Ovary (tissue), 9 donors: Measurements from ENCODE around the gene INPP5A. TPM values are rescaled to one million over a fixed set of nuclear protein-coding genes. Genes with fewer than 3 reads are reported as not detected.

ENCODE experiments used
- DNase-seq, 5 donors: peaks; one replicate each; pipeline ENCODE4 v3.0.0-alpha.2; 2019 to 2020
- H3K27ac ChIP-seq, 2 donors: fragments of 200-600 bp; one replicate each; pipeline versions ENCODE4 v1.5.1 to v1.8.0; 2019 to 2022
- H3K27me3 ChIP-seq: fragments of 200-600 bp; one replicate; pipeline ENCODE4 v1.8.0; 2022
- H3K36me3 ChIP-seq: fragments of 200-600 bp; sonication (generic); one replicate; pipeline ENCODE4 v1.5.1; 2019
- H3K4me1 ChIP-seq: one replicate; pipeline ENCODE4 v1.8.1; 2013; ENCODE audit warnings: mild to moderate bottlenecking, moderate library complexity; ENCODE audit not compliant: insufficient read depth
- H3K4me3 ChIP-seq: fragments of 200-600 bp; sonication (generic); one replicate; pipeline ENCODE4 v1.5.1; 2017
- H3K9me3 ChIP-seq, 2 donors: fragments of 200-600 bp in 1 of 2; sonication (generic) in 1 of 2; one replicate each; pipeline versions ENCODE4 v1.5.1 to v1.8.1; 2013 to 2019; ENCODE audit warnings: mild to moderate bottlenecking in 1 of 2, moderate library complexity in 1 of 2
- CTCF ChIP-seq, 3 donors: fragments of 450-650 bp in 2 of 3; fragments of 200-600 bp in 1 of 3; IDR thresholded peaks; one replicate each; pipeline versions ENCODE4 v1.5.1 to v1.8.0; 2016 to 2022; ENCODE audit warnings: antibody characterized with exemption in 3 of 3, mild to moderate bottlenecking in 1 of 3
- EP300 ChIP-seq: sonication (generic); formaldehyde crosslinking; IDR thresholded peaks from one replicate; pipeline ENCODE4 v1.6.1; 2017; ENCODE audit warnings: antibody characterized with exemption
- POLR2A ChIP-seq: fragments of 450-650 bp; IDR thresholded peaks from one replicate; pipeline ENCODE4 v1.6.1; 2017; ENCODE audit warnings: antibody characterized with exemption, mild to moderate bottlenecking, moderate library complexity
- WGBS, 3 donors: extraction: QIAGEN DNeasy Blood & Tissue Kit in 1 of 3; methylation state at CpG; one replicate each; pipeline versions ENCODE4 v1.1.5 to v1.1.7; 2013 to 2017; 5-methylcytosine and 5-hydroxymethylcytosine counted together
- intact Hi-C, 4 donors: fragments of 100-400 bp; cut with DNase I; formaldehyde crosslinking; loops; one replicate each; pipeline versions ENCODE4 v1.11.0 to v1.15.1; 2022 to 2023
- polyA plus RNA-seq, 2 donors: library from polyadenylated mRNA; stranded (reverse); fragments of 200-250 nt in 1 of 2; fragments of 350-450 nt in 1 of 2; fragmentation: Illumina TruSeq in 1 of 2; extraction: RNeasy Lipid Tissue Mini Kit (QIAGEN cat#74804) in 1 of 2; gene quantifications; one replicate each; pipeline ENCODE4 v1.2.3, GENCODE V29; 2013 to 2014
- total RNA-seq, 7 donors: library from RNA; depleted of rRNA in 2 of 7; stranded (reverse); fragments of >200 nt in 2 of 7; fragmentation: NEBNext Ultra II Directional in 3 of 7; extraction: Animal tissue kit (Norgen Biotek cat#: 25700) in 3 of 7; gene quantifications; one replicate each; pipeline versions ENCODE4 v1.1.0 to v1.2.4, GENCODE V29; 2016 to 2023
- donor health status: DM: no; HTN: no; CAD: no; lungs with moderate emphysema.
- donor health status: DM: no; HTN: no; CAD: no.
- donor health status: Bipolar disorder and iron deficiency.
- donor health status: DM: yes; HTN: yes; CAD: no.
- donor health status: DM: no; HTN: no; CAD: no.
- donor health status: DM: yes; HTN: yes; CAD: no.

Gene INPP5A
- total and polyA plus RNA-seq, 9 donors: 19.8 to 41.2 (median 35.3) TPM

GRCh38 chr10:132788180-132788830 lies 250.7 kb downstream of the INPP5A start:
- WGBS, 3 donors: 1% methylated on average over 38 to 79 of the region's 79 CpGs
- TF ChIP-seq EP300 (no peak), CTCF (IDR thresholded peaks at IDR 0.05) (no peak), POLR2A (no peak)
- Histone ChIP-seq H3K36me3 (no peaks in the 10 kb centered on the region), H3K4me1 (no peaks in the 10 kb centered on the region), H3K9me3 (peaks cover 0 to 6% of the 10 kb centered on the region in 2 donors), H3K27me3 (peaks cover 22% of the 10 kb centered on the region), H3K27ac (no peak overlapping the region), H3K4me3 (no peak overlapping the region)
- intact Hi-C loops: loop anchor here in 1 of 4 donors (10.0 kb wide), 1 partner anchor 244 kb away; no protein-coding TSS in a partner anchor
- DNase-seq: no peak

GRCh38 chr10:132788831-132789219 lies 251.2 kb downstream of the INPP5A start:
- Histone ChIP-seq H3K36me3 (no peaks in the 10 kb centered on the region), H3K9me3 (peaks cover 0 to 6% of the 10 kb centered on the region in 2 donors), H3K27me3 (peaks cover 22% of the 10 kb centered on the region), H3K27ac (no peak overlapping the region), H3K4me3 (no peak overlapping the region), H3K4me1 (no peaks in the 10 kb centered on the region)
- no peak for DNase-seq
- WGBS, 3 donors: 3 to 4% (median 3%) methylated on average over 17 to 30 of the region's 30 CpGs
- intact Hi-C loops: loop anchor here in 1 of 4 donors (10.0 kb wide), 1 partner anchor 244 kb away; no protein-coding TSS in a partner anchor
- TF ChIP-seq EP300 (no peak), CTCF (IDR thresholded peaks at IDR 0.05) (no peak), POLR2A (no peak)

DNA sequence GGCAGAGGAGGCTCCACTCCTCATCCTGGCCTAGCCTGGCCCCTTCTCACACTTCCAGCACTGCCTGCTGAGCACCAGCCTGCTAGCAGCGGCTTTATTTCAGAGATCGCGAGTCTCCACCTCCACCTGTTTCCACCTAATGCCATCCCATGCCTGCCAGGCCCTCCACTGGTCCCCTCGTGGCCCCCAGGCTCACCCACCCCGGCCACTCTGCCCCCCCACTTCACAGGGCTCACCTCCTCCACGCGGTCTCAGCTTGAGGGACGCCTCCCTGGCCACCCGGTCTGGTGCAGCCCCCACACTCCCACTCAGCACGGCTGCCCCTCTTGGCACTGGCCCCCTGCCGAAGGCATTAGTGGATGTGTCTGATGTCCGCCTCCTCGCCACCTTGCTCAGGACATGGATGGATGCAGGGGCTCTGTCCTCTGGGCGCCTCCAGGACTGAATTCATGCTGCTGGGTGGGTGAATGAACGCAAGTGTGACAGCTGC lies 252.1 kb downstream of the INPP5A start:
- 39 to 50% (median 48%) methylated on average over 15 of the region's 15 CpGs for WGBS, 3 donors
- Histone ChIP-seq H3K4me1 (no peaks in the 10 kb centered on the region), H3K9me3 (no peaks in the 10 kb centered on the region), H3K4me3 (no peak overlapping the region), H3K27me3 (peaks cover 18% of the 10 kb centered on the region), H3K36me3 (no peaks in the 10 kb centered on the region), H3K27ac (no peak overlapping the region)
- DNase-seq: no peak
- intact Hi-C loops: loop anchor here in 1 of 4 donors (10.0 kb wide), 1 partner anchor 245 kb away; no protein-coding TSS in a partner anchor
- TF ChIP-seq CTCF (IDR thresholded peaks at IDR 0.05) (no peak), POLR2A (no peak), EP300 (no peak)

- Histone ChIP-seq H3K4me3 (no peak overlapping the region), H3K27ac (no peak overlapping the region), H3K4me1 (no peaks in the 10 kb centered on the region), H3K27me3 (peaks cover 14% of the 10 kb centered on the region), H3K36me3 (no peaks in the 10 kb centered on the region), H3K9me3 (no peaks in the 10 kb centered on the region)
- DNase-seq: no peak
- intact Hi-C loops: no loop called here
- 41 to 69% (median 41%) methylated on average over 2 to 7 of the region's 7 CpGs for WGBS, 3 donors
- TF ChIP-seq CTCF (IDR thresholded peaks at IDR 0.05) (no peak), EP300 (no peak), POLR2A (no peak)
Measured at GRCh38 chr10:132790470-132790869, 252.9 kb downstream of the INPP5A start.
